HEK293 (cell line): Measurements from ENCODE around the gene L3MBTL3.

ENCODE experiments used
- CTCF ChIA-PET: fragments of 350-600 bp; formaldehyde crosslinking; extraction: SDS; loops from one replicate; lab custom pipeline; 2021; ENCODE audit warnings: antibody characterized with exemption; lab: Yijun Ruan, JAX
- POLR2A ChIA-PET: fragments of 300-600 bp; formaldehyde crosslinking; extraction: SDS; loops from one replicate; lab custom pipeline; 2020; ENCODE audit warnings: antibody characterized with exemption, inconsistent platforms; lab: Yijun Ruan, JAX
- H3K27ac ChIP-seq: fragments of 200-500 bp; sonication (Bioruptor generic); 2 replicates; pipeline ENCODE4 v1.5.1; 2014; ENCODE audit warnings: low read depth, low read length, control low read depth, inconsistent platforms; ENCODE audit errors: extremely low read depth
- H3K36me3 ChIP-seq, 2 experiments: fragments of 200-500 bp in 1 of 2; sonication (Bioruptor generic) in 1 of 2; 1 replicate in 1 of 2; 2 replicates in 1 of 2; pipeline ENCODE4 v1.5.1; 2014 to 2017; ENCODE audit warnings: inconsistent platforms in 2 of 2, low read length in 2 of 2; ENCODE audit not compliant: control insufficient read depth in 2 of 2, insufficient read depth in 1 of 2
- H3K4me1 ChIP-seq: fragments of 200-500 bp; sonication (Bioruptor generic); 2 replicates; pipeline ENCODE4 v1.5.1; 2014; ENCODE audit warnings: mild to moderate bottlenecking, low read length, inconsistent platforms; ENCODE audit not compliant: control insufficient read depth, insufficient read depth
- H3K4me3 ChIP-seq: 2 replicates; pipeline ENCODE4 v1.5.1; 2011; ENCODE audit warnings: low read depth, mild to moderate bottlenecking, control low read depth, low read length, moderate library complexity
- H3K9me3 ChIP-seq: fragments of 200-500 bp; sonication (Bioruptor generic); 2 replicates; pipeline ENCODE4 v1.5.1; 2014; ENCODE audit warnings: low read depth, low read length, inconsistent platforms; ENCODE audit not compliant: control insufficient read depth, insufficient read depth
- ATF2 ChIP-seq: fragments of 450-650 bp; formaldehyde crosslinking; IDR thresholded peaks from 2 replicates; pipeline ENCODE4 v1.5.1; 2016; ENCODE audit warnings: missing biosample characterization, missing genetic modification characterization, low read depth
- BCL11A ChIP-seq: fragments of 450-650 bp; formaldehyde crosslinking; IDR thresholded peaks from 2 replicates; pipeline ENCODE4 v1.5.1; 2016; ENCODE audit warnings: low read depth, missing biosample characterization, missing genetic modification characterization
- FEZF1 ChIP-seq: fragments of 450-650 bp; formaldehyde crosslinking; IDR thresholded peaks from 2 replicates; pipeline ENCODE4 v1.5.1; 2016; ENCODE audit warnings: missing biosample characterization, missing genetic modification characterization
- GLI4 ChIP-seq: fragments of 450-650 bp; formaldehyde crosslinking; IDR thresholded peaks from 2 replicates; pipeline ENCODE4 v1.5.1; 2016; ENCODE audit warnings: missing biosample characterization, missing genetic modification characterization
- INSM2 ChIP-seq: fragments of 450-650 bp; formaldehyde crosslinking; IDR thresholded peaks from 2 replicates; pipeline ENCODE4 v1.5.1; 2016; ENCODE audit warnings: missing biosample characterization, missing genetic modification characterization
- KLF1 ChIP-seq: fragments of 450-650 bp; formaldehyde crosslinking; IDR thresholded peaks from 2 replicates; pipeline ENCODE4 v1.5.1; 2016; ENCODE audit warnings: missing biosample characterization, missing genetic modification characterization
- KLF10 ChIP-seq: fragments of 450-650 bp; IDR thresholded peaks from 2 replicates; pipeline ENCODE4 v1.5.1; 2018; ENCODE audit warnings: missing biosample characterization, mild to moderate bottlenecking, missing genetic modification characterization
- SETDB1 ChIP-seq: IDR thresholded peaks from one replicate; pipeline ENCODE4 v1.6.1; 2017; ENCODE audit warnings: mild to moderate bottlenecking, low read length, moderate library complexity, mixed read lengths; ENCODE audit not compliant: insufficient read length
- TCF7L2 ChIP-seq: IDR thresholded peaks from 2 replicates; pipeline ENCODE4 v1.6.1; 2011; ENCODE audit warnings: low read depth, mild to moderate bottlenecking, inconsistent platforms, low read length, moderate library complexity, borderline replicate concordance
- ZFP3 ChIP-seq: fragments of 450-650 bp; formaldehyde crosslinking; IDR thresholded peaks from 2 replicates; pipeline ENCODE4 v1.5.1; 2016; ENCODE audit warnings: low read depth, missing biosample characterization, missing genetic modification characterization
- ZNF148 ChIP-seq: fragments of 450-650 bp; formaldehyde crosslinking; IDR thresholded peaks from 2 replicates; pipeline ENCODE4 v1.5.0; 2017; ENCODE audit warnings: missing biosample characterization, missing genetic modification characterization, borderline replicate concordance
- ZNF175 ChIP-seq: fragments of 450-650 bp; formaldehyde crosslinking; IDR thresholded peaks from 2 replicates; pipeline ENCODE4 v1.5.1; 2016; ENCODE audit warnings: missing biosample characterization, missing genetic modification characterization
- ZNF184 ChIP-seq: fragments of 450-650 bp; IDR thresholded peaks from 2 replicates; pipeline ENCODE4 v1.5.1; 2018; ENCODE audit warnings: missing biosample characterization, mild to moderate bottlenecking, missing genetic modification characterization
- ZNF202 ChIP-seq: fragments of 450-650 bp; formaldehyde crosslinking; IDR thresholded peaks from 2 replicates; pipeline ENCODE4 v1.5.1; 2016; ENCODE audit warnings: missing biosample characterization, missing genetic modification characterization, borderline replicate concordance
- ZNF223 ChIP-seq: fragments of 450-650 bp; formaldehyde crosslinking; IDR thresholded peaks from 2 replicates; pipeline ENCODE4 v1.5.1; 2016; ENCODE audit warnings: missing biosample characterization, missing genetic modification characterization
- ZNF311 ChIP-seq: fragments of 450-650 bp; formaldehyde crosslinking; IDR thresholded peaks from 2 replicates; pipeline ENCODE4 v1.5.1; 2017; ENCODE audit warnings: missing biosample characterization, missing genetic modification characterization, borderline replicate concordance
- ZNF658 ChIP-seq: fragments of 450-650 bp; formaldehyde crosslinking; IDR thresholded peaks from 2 replicates; pipeline ENCODE4; 2016; ENCODE audit warnings: missing biosample characterization, missing genetic modification characterization
- ZNF768 ChIP-seq: fragments of 450-650 bp; formaldehyde crosslinking; IDR thresholded peaks from 2 replicates; pipeline ENCODE4 v1.5.1; 2018; ENCODE audit warnings: missing biosample characterization, mild to moderate bottlenecking, missing genetic modification characterization
- ZSCAN16 ChIP-seq: fragments of 450-650 bp; formaldehyde crosslinking; IDR thresholded peaks from 2 replicates; pipeline ENCODE4 v1.5.1; 2016; ENCODE audit warnings: missing biosample characterization, missing genetic modification characterization

L3MBTL3 gene

GRCh38 chr6:130129762-130130246 is 111.4 kb downstream of the L3MBTL3 start:
- ChIA-PET CTCF (interaction anchor here (1.0 kb wide), 1 partner anchor 9 kb away, joined by 4 read pairs; no protein-coding TSS in a partner anchor), POLR2A (no interaction called here)
- Histone ChIP-seq H3K9me3 (no peaks in the 10 kb centered on the region), H3K27ac (no peak overlapping the region), H3K4me1 (no peaks in the 10 kb centered on the region), H3K4me3 (no peak overlapping the region), H3K36me3 (peaks cover 0 to 7% of the 10 kb centered on the region in 2 experiments; a peak in 2 of 3 replicates)
- TF ChIP-seq ZSCAN16 (tag by site-specific recombination) (no peak), ZNF148 (tag by site-specific recombination) (no peak), BCL11A (tag by site-specific recombination) (no peak), GLI4 (tag by site-specific recombination) (no peak), SETDB1 (no peak), ATF2 (tag by site-specific recombination) (no peak), ZFP3 (tag by site-specific recombination) (no peak), ZNF184 (tag by site-specific recombination) (no peak), KLF10 (no peak), ZNF175 (tag by site-specific recombination) (no peak), ZNF202 (tag by site-specific recombination) (no peak), ZNF658 (no peak), KLF1 (tag by site-specific recombination) (no peak), FEZF1 (no peak)

- CTCF ChIA-PET, result interaction anchor here (0.7 kb wide), 1 partner anchor 368 kb away, joined by 3 read pairs; no protein-coding TSS in a partner anchor
- no peak overlapping the region for H3K27ac ChIP-seq
- no peak for TF ChIP-seq TCF7L2
- no peak for TF ChIP-seq ZNF223 (tag by site-specific recombination)
- no peak for TF ChIP-seq ZNF768 (tag by site-specific recombination)
- TF ChIP-seq INSM2 (tag by site-specific recombination), result no peak
- no peak for TF ChIP-seq ZNF311 (tag by site-specific recombination)
- H3K4me3 ChIP-seq, result no peak overlapping the region
- POLR2A ChIA-PET, result no interaction called here
- H3K9me3 ChIP-seq, result no peaks in the 10 kb centered on the region
- H3K36me3 ChIP-seq, result peaks cover 0 to 21% of the 10 kb centered on the region in 2 experiments
- no peaks in the 10 kb centered on the region for H3K4me1 ChIP-seq
Measured at GRCh38 chr6:130132286-130132701, 113.9 kb downstream of the L3MBTL3 start.
